B cell (primary cell): Measurements from ENCODE around the gene ASPSCR1.

Source experiments
- CTCF ChIP-seq: fragments of 200-600 bp; IDR thresholded peaks from one replicate; pipeline ENCODE4 v1.8.0; 2022; ENCODE audit warnings: antibody characterized with exemption, mild to moderate bottlenecking
- EZH2 ChIP-seq: IDR thresholded peaks from 2 replicates; pipeline ENCODE4 v1.6.1; 2012; ENCODE audit warnings: borderline replicate concordance, low read depth, mild to moderate bottlenecking, moderate library complexity, low read length; ENCODE audit not compliant: insufficient read depth, poor library complexity, severe bottlenecking

GRCh38 chr17:81961087-81961511, 16.3 kb upstream of the ASPSCR1 start, which contains the start of gene NOTUM:
- TF ChIP-seq CTCF (no peak), EZH2 (no peak)
